H1 (cell line): Measurements from ENCODE around the gene HM13. TPM values are rescaled to one million over a fixed set of nuclear protein-coding genes. Genes with fewer than 3 reads are reported as not detected.

Source experiments
- polyA plus RNA-seq, 7 experiments: library from polyadenylated mRNA; depleted of rRNA in 3 of 7; stranded (reverse) in 5 of 7; unstranded in 2 of 7; fragments of >200 nt in 5 of 7; fragments of 200-250 nt in 2 of 7; gene quantifications; 1 replicate in 5 of 7; 2 replicates in 1 of 7; 4 replicates in 1 of 7; pipeline versions ENCODE4 v1.2.1 to v1.2.3, GENCODE V29; 2011 to 2013; ENCODE audit warnings: missing spikeins in 2 of 7, mixed read lengths in 2 of 7
- total RNA-seq: library from RNA; stranded (reverse); fragmentation: NEBNext Ultra II Directional; extraction: Animal tissue kit (Norgen Biotek cat#: 25700); gene quantifications from 2 replicates; pipeline ENCODE4 v1.2.1, GENCODE V29; 2021
- TF ChIP-seq, protein P1 (sequence below), 3 experiments: IDR thresholded peaks; 1 replicate in 2 of 3; 2 replicates in 1 of 3; pipeline versions ENCODE4 v1.5.1 to v1.6.1; 2011; ENCODE audit warnings: low read length in 3 of 3, mild to moderate bottlenecking in 3 of 3, inconsistent platforms in 2 of 3, low read depth in 1 of 3, moderate library complexity in 1 of 3; ENCODE audit not compliant: insufficient read depth in 1 of 3; ENCODE audit errors: control extremely low read depth in 1 of 3
- TF ChIP-seq, protein P2 (sequence below): IDR thresholded peaks from 2 replicates; pipeline ENCODE4 v1.6.1; 2011; ENCODE audit warnings: low read length, improper control_type of control experiment

The HM13 gene
- total and polyA plus RNA-seq, 2 of the 8 experiments (the other 6 are each of a cell fraction or from before 2014, with no cell fraction given): 118 to 183 TPM

GRCh38 chr20:31505903-31506302 is 8.3 kb upstream of the HM13 start (continued):
- TF ChIP-seq, protein P1, sequence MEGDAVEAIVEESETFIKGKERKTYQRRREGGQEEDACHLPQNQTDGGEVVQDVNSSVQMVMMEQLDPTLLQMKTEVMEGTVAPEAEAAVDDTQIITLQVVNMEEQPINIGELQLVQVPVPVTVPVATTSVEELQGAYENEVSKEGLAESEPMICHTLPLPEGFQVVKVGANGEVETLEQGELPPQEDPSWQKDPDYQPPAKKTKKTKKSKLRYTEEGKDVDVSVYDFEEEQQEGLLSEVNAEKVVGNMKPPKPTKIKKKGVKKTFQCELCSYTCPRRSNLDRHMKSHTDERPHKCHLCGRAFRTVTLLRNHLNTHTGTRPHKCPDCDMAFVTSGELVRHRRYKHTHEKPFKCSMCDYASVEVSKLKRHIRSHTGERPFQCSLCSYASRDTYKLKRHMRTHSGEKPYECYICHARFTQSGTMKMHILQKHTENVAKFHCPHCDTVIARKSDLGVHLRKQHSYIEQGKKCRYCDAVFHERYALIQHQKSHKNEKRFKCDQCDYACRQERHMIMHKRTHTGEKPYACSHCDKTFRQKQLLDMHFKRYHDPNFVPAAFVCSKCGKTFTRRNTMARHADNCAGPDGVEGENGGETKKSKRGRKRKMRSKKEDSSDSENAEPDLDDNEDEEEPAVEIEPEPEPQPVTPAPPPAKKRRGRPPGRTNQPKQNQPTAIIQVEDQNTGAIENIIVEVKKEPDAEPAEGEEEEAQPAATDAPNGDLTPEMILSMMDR (IDR thresholded peaks at IDR 0.05; ENCODE audit: control extremely low read depth in 1 of 3, insufficient read depth in 1 of 3, low read depth in 1 of 3, low read length in 3 of 3): no peak
- TF ChIP-seq, protein P2, sequence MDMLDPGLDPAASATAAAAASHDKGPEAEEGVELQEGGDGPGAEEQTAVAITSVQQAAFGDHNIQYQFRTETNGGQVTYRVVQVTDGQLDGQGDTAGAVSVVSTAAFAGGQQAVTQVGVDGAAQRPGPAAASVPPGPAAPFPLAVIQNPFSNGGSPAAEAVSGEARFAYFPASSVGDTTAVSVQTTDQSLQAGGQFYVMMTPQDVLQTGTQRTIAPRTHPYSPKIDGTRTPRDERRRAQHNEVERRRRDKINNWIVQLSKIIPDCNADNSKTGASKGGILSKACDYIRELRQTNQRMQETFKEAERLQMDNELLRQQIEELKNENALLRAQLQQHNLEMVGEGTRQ: no peak
